Measurements from ENCODE around the gene MAT1A. TPM values are rescaled to one million over a fixed set of nuclear protein-coding genes. Genes with fewer than 3 reads are reported as not detected.

Gene MAT1A
- total and polyA plus RNA-seq, 7 experiments from 2014 or later = not detected

GRCh38 chr10:80273523-80274170 lies 15.8 kb downstream of the MAT1A start:
- peaks cover 0 to 9% (median 3%) of the 10 kb centered on the region in 11 donors for H3K9me3 Mint-ChIP-seq
- H3K4me3 Mint-ChIP-seq = no peak overlapping the region
- Histone ChIP-seq H3K9me3 (ENCODE audit: control insufficient read depth in 2 of 3, low read length in 3 of 3) (no peaks in the 10 kb centered on the region), H3K27me3 (ENCODE audit: control insufficient read depth in 2 of 2, insufficient read depth in 2 of 2, low read length in 2 of 2) (no peaks in the 10 kb centered on the region), H3K4me3 (ENCODE audit: low read length) (no peak overlapping the region), H3K36me3 (ENCODE audit: control insufficient read depth in 2 of 3, insufficient read depth in 3 of 3, low read length in 3 of 3) (no peaks in the 10 kb centered on the region), H3K4me1 (ENCODE audit: control insufficient read depth in 2 of 2, insufficient read depth in 2 of 2, low read length in 2 of 2) (no peaks in the 10 kb centered on the region), H3K27ac (ENCODE audit: low read depth, low read length) (no peak overlapping the region)
- no peak overlapping the region for H3K27ac Mint-ChIP-seq
- peaks cover 0 to 9% (median 6%) of the 10 kb centered on the region in 5 donors for H3K27me3 Mint-ChIP-seq
- peaks cover 0 to 4% (median 0%) of the 10 kb centered on the region in 5 donors for H3K36me3 Mint-ChIP-seq
- no peak for DNase-seq
- intact Hi-C loops (cut with micrococcal nuclease) = no loop called here
- no peaks in the 10 kb centered on the region for H3K4me1 Mint-ChIP-seq
- ChIA-PET POLR2A (no interaction called here), CTCF (no interaction called here)
- ATAC-seq = no peak

DNA sequence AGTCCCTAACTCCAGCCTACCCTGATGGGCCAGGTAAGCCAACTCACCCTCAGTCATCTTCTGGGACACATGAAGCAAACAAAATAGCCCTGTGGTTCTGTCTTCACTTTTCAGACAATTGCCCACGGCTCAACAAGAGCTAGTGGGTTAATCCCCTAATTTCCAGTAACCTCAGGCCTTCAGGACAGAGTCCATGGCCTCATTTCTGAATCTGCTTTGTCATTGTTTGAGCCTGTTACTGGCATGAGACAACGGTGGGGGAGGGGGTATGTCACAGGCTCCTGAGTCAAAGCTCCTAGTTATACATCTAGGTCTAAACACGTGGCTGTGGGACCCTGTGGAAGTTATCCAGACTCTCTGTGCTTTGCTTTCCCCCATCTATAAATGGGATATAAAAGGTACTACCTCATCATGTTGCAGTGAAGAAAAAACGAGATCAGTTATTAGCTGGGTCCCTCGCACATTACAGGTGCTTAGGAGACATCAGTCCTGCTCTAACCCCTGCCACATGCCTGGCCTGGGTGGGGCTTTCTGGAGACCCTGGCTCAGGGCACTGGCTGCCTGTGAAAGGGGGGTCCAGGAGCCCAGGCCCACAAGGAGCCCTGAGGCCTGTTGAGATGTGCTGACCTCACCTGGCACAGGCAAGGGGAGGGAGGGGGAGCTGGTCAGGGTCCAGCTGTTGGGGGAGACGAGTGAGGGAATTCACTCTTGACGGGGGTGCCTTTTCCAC lies 16.5 kb downstream of the MAT1A start:
- POLR2A ChIA-PET = no interaction called here
- intact Hi-C loops (cut with micrococcal nuclease) = no loop called here
- Mint-ChIP-seq H3K27me3 (peaks cover 3 to 10% (median 8%) of the 10 kb centered on the region in 5 donors), H3K27ac (no peak overlapping the region), H3K36me3 (peaks cover 0 to 10% (median 0%) of the 10 kb centered on the region in 5 donors), H3K4me1 (no peaks in the 10 kb centered on the region), H3K4me3 (no peak overlapping the region), H3K9me3 (peaks cover 0 to 16% (median 5%) of the 10 kb centered on the region in 11 donors)
- ATAC-seq = no peak
- H3K4me1 ChIP-seq (ENCODE audit: control insufficient read depth in 2 of 2, insufficient read depth in 2 of 2, low read length in 2 of 2) = no peaks in the 10 kb centered on the region
- no peaks in the 10 kb centered on the region for H3K9me3 ChIP-seq (ENCODE audit: control insufficient read depth in 2 of 3, low read length in 3 of 3)
- H3K27ac ChIP-seq (ENCODE audit: low read depth, low read length) = no peak overlapping the region
- DNase-seq = no peak
- CTCF ChIA-PET = no interaction called here
- no peak overlapping the region for H3K4me3 ChIP-seq (ENCODE audit: low read length)
- H3K27me3 ChIP-seq (ENCODE audit: control insufficient read depth in 2 of 2, insufficient read depth in 2 of 2, low read length in 2 of 2) = no peaks in the 10 kb centered on the region
- no peaks in the 10 kb centered on the region for H3K36me3 ChIP-seq (ENCODE audit: control insufficient read depth in 2 of 3, insufficient read depth in 3 of 3, low read length in 3 of 3)

- POLR2A ChIA-PET = no interaction called here
- H3K4me3 ChIP-seq (ENCODE audit: low read length) = no peak overlapping the region
- no peak overlapping the region for H3K27ac ChIP-seq (ENCODE audit: low read depth, low read length)
- Mint-ChIP-seq H3K27ac (no peak overlapping the region), H3K4me1 (no peaks in the 10 kb centered on the region), H3K4me3 (no peak overlapping the region), H3K9me3 (peaks cover 0 to 22% (median 7%) of the 10 kb centered on the region in 11 donors), H3K36me3 (peaks cover 0 to 10% (median 4%) of the 10 kb centered on the region in 5 donors), H3K27me3 (peaks cover 3 to 10% (median 8%) of the 10 kb centered on the region in 5 donors)
- intact Hi-C loops (cut with micrococcal nuclease) = no loop called here
- H3K36me3 ChIP-seq (ENCODE audit: control insufficient read depth in 2 of 3, insufficient read depth in 3 of 3, low read length in 3 of 3) = no peaks in the 10 kb centered on the region
- H3K9me3 ChIP-seq (ENCODE audit: control insufficient read depth in 2 of 3, low read length in 3 of 3) = no peaks in the 10 kb centered on the region
- no peaks in the 10 kb centered on the region for H3K4me1 ChIP-seq (ENCODE audit: control insufficient read depth in 2 of 2, insufficient read depth in 2 of 2, low read length in 2 of 2)
- CTCF ChIA-PET = no interaction called here
- ATAC-seq (no peak), DNase-seq (no peak)
- H3K27me3 ChIP-seq (ENCODE audit: control insufficient read depth in 2 of 2, insufficient read depth in 2 of 2, low read length in 2 of 2) = no peaks in the 10 kb centered on the region
Observed at GRCh38 chr10:80271416-80271815, 18.0 kb downstream of the MAT1A start.

GRCh38 chr10:80270887-80271286 lies 18.6 kb downstream of the MAT1A start:
- H3K4me1 Mint-ChIP-seq = no peaks in the 10 kb centered on the region
- intact Hi-C loops (cut with micrococcal nuclease) = no loop called here
- Histone ChIP-seq H3K27ac (ENCODE audit: low read depth, low read length) (no peak overlapping the region), H3K9me3 (ENCODE audit: control insufficient read depth in 2 of 3, low read length in 3 of 3) (no peaks in the 10 kb centered on the region), H3K4me1 (ENCODE audit: control insufficient read depth in 2 of 2, insufficient read depth in 2 of 2, low read length in 2 of 2) (no peaks in the 10 kb centered on the region), H3K27me3 (ENCODE audit: control insufficient read depth in 2 of 2, insufficient read depth in 2 of 2, low read length in 2 of 2) (no peaks in the 10 kb centered on the region), H3K36me3 (ENCODE audit: control insufficient read depth in 2 of 3, insufficient read depth in 3 of 3, low read length in 3 of 3) (no peaks in the 10 kb centered on the region), H3K4me3 (ENCODE audit: low read length) (no peak overlapping the region)
- H3K4me3 Mint-ChIP-seq = no peak overlapping the region
- H3K27ac Mint-ChIP-seq = no peak overlapping the region
- H3K36me3 Mint-ChIP-seq = peaks cover 0 to 10% (median 4%) of the 10 kb centered on the region in 5 donors
- peaks cover 0 to 22% (median 7%) of the 10 kb centered on the region in 11 donors for H3K9me3 Mint-ChIP-seq
- ChIA-PET CTCF (no interaction called here), POLR2A (no interaction called here)
- DNase-seq (no peak), ATAC-seq (no peak)
- peaks cover 3 to 10% (median 8%) of the 10 kb centered on the region in 5 donors for H3K27me3 Mint-ChIP-seq

- CTCF ChIA-PET = interaction anchor here (0.5 to 0.6 kb wide), 2 partner anchors 15 to 30 kb away, joined by 4 read pairs; no protein-coding TSS in a partner anchor
- no peak for DNase-seq
- Histone ChIP-seq H3K4me3 (ENCODE audit: low read length) (no peak overlapping the region), H3K27ac (ENCODE audit: low read depth, low read length) (no peak overlapping the region), H3K9me3 (ENCODE audit: control insufficient read depth in 2 of 3, low read length in 3 of 3) (no peaks in the 10 kb centered on the region), H3K27me3 (ENCODE audit: control insufficient read depth in 2 of 2, insufficient read depth in 2 of 2, low read length in 2 of 2) (no peaks in the 10 kb centered on the region), H3K36me3 (ENCODE audit: control insufficient read depth in 2 of 3, insufficient read depth in 3 of 3, low read length in 3 of 3) (no peaks in the 10 kb centered on the region), H3K4me1 (ENCODE audit: control insufficient read depth in 2 of 2, insufficient read depth in 2 of 2, low read length in 2 of 2) (no peaks in the 10 kb centered on the region)
- peaks cover 3 to 10% (median 8%) of the 10 kb centered on the region in 5 donors for H3K27me3 Mint-ChIP-seq
- intact Hi-C loops (cut with micrococcal nuclease) = no loop called here
- H3K4me1 Mint-ChIP-seq = no peaks in the 10 kb centered on the region
- POLR2A ChIA-PET = no interaction called here
- no peak overlapping the region for H3K4me3 Mint-ChIP-seq
- no peak overlapping the region for H3K27ac Mint-ChIP-seq
- H3K9me3 Mint-ChIP-seq = peaks cover 0 to 22% (median 8%) of the 10 kb centered on the region in 11 donors
- ATAC-seq = no peak
- H3K36me3 Mint-ChIP-seq = peaks cover 0 to 10% (median 4%) of the 10 kb centered on the region in 5 donors
Observed at GRCh38 chr10:80268938-80269588, 20.4 kb downstream of the MAT1A start.

DNA sequence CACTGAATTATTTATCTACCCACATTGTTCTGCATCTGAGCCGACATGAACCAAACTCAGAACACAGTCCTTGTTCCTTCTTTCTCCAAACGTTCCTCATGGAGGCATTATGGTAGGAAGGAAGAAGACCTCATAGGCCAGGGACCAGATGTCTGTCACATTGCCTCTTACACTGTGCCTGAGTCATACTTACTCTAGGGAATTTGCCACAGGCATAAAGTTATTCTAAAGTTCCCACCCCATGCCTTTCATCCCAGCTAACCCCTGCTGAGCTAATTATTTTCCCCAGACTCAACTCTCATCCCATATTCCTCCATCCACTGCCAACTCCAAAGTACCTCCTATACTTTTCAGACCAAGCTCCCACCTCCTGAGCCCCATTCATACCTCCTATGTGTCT lies 21.2 kb downstream of the MAT1A start:
- H3K27ac Mint-ChIP-seq = no peak overlapping the region
- Histone ChIP-seq H3K27me3 (ENCODE audit: control insufficient read depth in 2 of 2, insufficient read depth in 2 of 2, low read length in 2 of 2) (no peaks in the 10 kb centered on the region), H3K4me1 (ENCODE audit: control insufficient read depth in 2 of 2, insufficient read depth in 2 of 2, low read length in 2 of 2) (no peaks in the 10 kb centered on the region), H3K4me3 (ENCODE audit: low read length) (no peak overlapping the region), H3K27ac (ENCODE audit: low read depth, low read length) (no peak overlapping the region), H3K36me3 (ENCODE audit: control insufficient read depth in 2 of 3, insufficient read depth in 3 of 3, low read length in 3 of 3) (no peaks in the 10 kb centered on the region), H3K9me3 (ENCODE audit: control insufficient read depth in 2 of 3, low read length in 3 of 3) (no peaks in the 10 kb centered on the region)
- H3K36me3 Mint-ChIP-seq = peaks cover 0 to 10% (median 4%) of the 10 kb centered on the region in 5 donors
- peaks cover 0 to 22% (median 8%) of the 10 kb centered on the region in 11 donors for H3K9me3 Mint-ChIP-seq
- intact Hi-C loops (cut with micrococcal nuclease) = no loop called here
- CTCF ChIA-PET = interaction anchor here (0.9 kb wide), 1 partner anchor 124 kb away, joined by 3 read pairs; no protein-coding TSS in a partner anchor
- ATAC-seq (no peak), DNase-seq (no peak)
- POLR2A ChIA-PET = no interaction called here
- no peak overlapping the region for H3K4me3 Mint-ChIP-seq
- H3K4me1 Mint-ChIP-seq = no peaks in the 10 kb centered on the region
- H3K27me3 Mint-ChIP-seq = peaks cover 3 to 10% (median 8%) of the 10 kb centered on the region in 5 donors
